GM21619 (cell line): ENCODE data around the gene STAM2.
A peak's percentile ranks its signal among the peaks of the same experiment; 100 is the strongest.

Experiments
- ATAC-seq: cut with Tn5 transposase; IDR thresholded peaks from one replicate; pipeline ENCODE4 v1.9.1; 2021; ENCODE audit not compliant: unreplicated experiment

STAM2 gene

DNA sequence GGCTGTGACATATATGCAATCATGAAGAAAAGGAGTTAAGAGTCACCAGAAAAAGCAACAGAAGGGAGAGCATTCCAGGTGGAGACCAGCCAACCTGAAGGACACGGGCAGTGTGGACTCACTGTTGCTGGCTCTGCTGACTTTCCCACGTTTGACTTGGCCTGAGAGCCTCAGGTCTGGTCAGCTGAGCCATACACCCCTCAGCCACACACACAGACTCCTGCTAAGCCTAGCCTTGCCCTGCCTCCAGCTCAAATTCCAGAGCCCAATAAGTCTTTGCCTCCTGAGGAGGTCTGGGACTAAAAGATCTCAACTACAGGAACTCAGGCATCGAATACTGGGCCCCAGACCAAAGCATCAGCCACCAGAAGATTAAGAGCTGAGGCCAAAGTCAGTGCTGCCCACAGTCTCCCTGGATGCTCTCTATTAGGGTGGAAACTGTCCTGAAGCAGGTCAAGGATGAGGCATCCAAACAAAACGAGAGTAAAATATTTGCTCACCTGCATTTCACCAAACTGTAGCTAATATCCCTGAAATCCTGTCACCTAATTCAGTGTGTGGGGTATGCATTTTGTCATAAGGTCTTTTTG is 100.0 kb downstream of the STAM2 start:
- no peak for ATAC-seq

DNA sequence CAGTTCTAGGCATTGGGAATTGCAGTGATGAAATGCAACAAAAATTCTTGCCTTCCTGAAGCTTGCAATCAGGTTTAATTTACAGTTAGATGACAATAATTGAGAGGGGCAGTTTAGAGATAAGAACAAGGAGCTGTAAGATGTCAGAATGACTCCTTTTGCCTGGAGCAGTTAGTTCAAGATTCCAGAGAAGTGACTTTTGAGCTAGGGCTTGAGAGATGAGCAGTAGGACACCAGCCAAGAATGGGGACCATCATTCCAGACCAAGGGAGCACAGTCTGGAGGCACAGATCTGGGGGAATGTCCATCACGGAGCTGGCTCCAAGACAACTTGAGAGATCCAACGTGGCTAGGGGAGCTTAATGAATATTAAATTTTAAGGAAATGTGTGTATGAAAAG is 103.6 kb downstream of the STAM2 start:
- no peak for ATAC-seq

DNA sequence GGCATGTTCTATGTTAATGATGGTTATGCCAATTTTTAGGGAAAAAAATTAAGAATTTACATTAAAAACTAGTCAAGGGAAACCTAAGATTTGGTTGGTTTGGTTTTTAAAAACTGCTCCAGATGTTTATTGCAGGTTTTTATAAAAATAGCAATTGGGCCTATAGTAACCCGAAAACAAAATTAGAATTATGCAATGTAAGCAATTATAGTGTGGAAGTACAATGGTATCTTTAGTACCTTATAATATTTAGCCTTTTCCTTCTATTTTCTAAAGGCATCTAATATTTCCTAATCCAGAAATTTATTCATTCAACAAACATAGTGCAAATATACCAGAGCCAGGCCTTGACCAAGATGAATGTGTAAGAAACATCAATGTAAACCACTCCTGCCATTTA is 104.0 kb downstream of the STAM2 start:
- ATAC-seq: no peak

DNA sequence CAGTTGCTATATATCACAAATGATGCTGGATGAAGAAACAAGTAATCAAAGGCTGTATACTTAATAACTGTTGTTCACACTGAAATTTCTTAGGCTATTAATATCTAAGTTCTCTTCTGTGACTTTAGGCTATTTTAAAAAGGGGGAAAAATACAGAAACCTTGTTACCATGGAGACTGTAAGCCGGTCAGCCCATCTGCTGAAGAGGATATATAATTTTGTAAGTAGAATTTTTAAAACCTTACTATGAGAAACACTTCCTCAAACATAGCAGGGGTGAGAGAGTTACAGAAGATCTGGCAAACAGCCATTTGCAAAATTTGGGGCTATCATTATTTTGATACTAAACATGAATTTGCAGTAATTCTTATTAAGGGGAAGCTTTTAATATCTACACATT is 104.5 kb downstream of the STAM2 start:
- ATAC-seq: peak; percentile 78

- ATAC-seq: no peak
Measured at GRCh38 chr2:152068226-152068625, 107.3 kb downstream of the STAM2 start.

- ATAC-seq: no peak
Measured at GRCh38 chr2:152067823-152068222, 107.7 kb downstream of the STAM2 start.
